Mesendoderm (in vitro differentiated cells): Measurements from ENCODE around the gene KIF16B. TPM values are rescaled to one million over a fixed set of nuclear protein-coding genes. Genes with fewer than 3 reads are reported as not detected.
A peak's percentile ranks its signal among the peaks of the same experiment; 100 is the strongest.

Source experiments
- DNase-seq: peaks from one replicate; pipeline ENCODE4 v3.0.0; 2013
- H2AK5ac ChIP-seq: 2 replicates; pipeline ENCODE4 v1.6.1; 2013; ENCODE audit warnings: low read length, inconsistent platforms
- H2BK120ac ChIP-seq: 2 replicates; pipeline ENCODE4 v1.6.1; 2013; ENCODE audit warnings: low read depth, mild to moderate bottlenecking, low read length, moderate library complexity, mixed read lengths
- H2BK15ac ChIP-seq: replicated peaks from 2 replicates; pipeline ENCODE4 v1.6.1; 2013; ENCODE audit warnings: low read depth, mild to moderate bottlenecking, moderate library complexity
- H2BK5ac ChIP-seq: 2 replicates; pipeline ENCODE4 v1.6.1; 2013; ENCODE audit warnings: low read length, inconsistent platforms
- H3K18ac ChIP-seq: 2 replicates; pipeline ENCODE4 v1.6.1; 2013; ENCODE audit warnings: mild to moderate bottlenecking, low read length, mixed read lengths
- H3K23ac ChIP-seq: one replicate; pipeline ENCODE4 v1.6.1; 2013; ENCODE audit warnings: low read length
- H3K27ac ChIP-seq: 2 replicates; pipeline ENCODE4 v1.5.1; 2013; ENCODE audit warnings: low read depth, mild to moderate bottlenecking, inconsistent platforms, low read length, moderate library complexity
- H3K27me3 ChIP-seq: 2 replicates; pipeline ENCODE4 v1.6.1; 2013; ENCODE audit warnings: low read length, control low read depth, mild to moderate bottlenecking, inconsistent platforms; ENCODE audit not compliant: insufficient read depth, poor library complexity
- H3K36me3 ChIP-seq: 2 replicates; pipeline ENCODE4 v1.6.1; 2013; ENCODE audit warnings: low read length, inconsistent platforms; ENCODE audit not compliant: control insufficient read depth, insufficient read depth
- H3K4ac ChIP-seq: one replicate; pipeline ENCODE4 v1.6.1; 2013; ENCODE audit warnings: low read depth, mild to moderate bottlenecking, low read length, moderate library complexity
- H3K4me1 ChIP-seq: 2 replicates; pipeline ENCODE4 v1.6.1; 2013; ENCODE audit warnings: low read depth, low read length, inconsistent platforms; ENCODE audit not compliant: control insufficient read depth
- H3K4me2 ChIP-seq: 2 replicates; pipeline ENCODE4 v1.6.1; 2013; ENCODE audit warnings: low read length
- H3K4me3 ChIP-seq: 2 replicates; pipeline ENCODE4 v1.5.1; 2013; ENCODE audit warnings: mild to moderate bottlenecking, low read length
- H3K56ac ChIP-seq: one replicate; pipeline ENCODE4 v1.6.1; 2013; ENCODE audit warnings: low read length
- H3K79me1 ChIP-seq: 2 replicates; pipeline ENCODE4 v1.6.1; 2013; ENCODE audit warnings: low read length, inconsistent platforms
- H3K79me2 ChIP-seq: 2 replicates; pipeline ENCODE4 v1.6.1; 2013; ENCODE audit warnings: mild to moderate bottlenecking, low read length; ENCODE audit not compliant: control insufficient read depth, insufficient read depth
- H3K9ac ChIP-seq: 2 replicates; pipeline ENCODE4 v1.6.1; 2013; ENCODE audit warnings: low read length, inconsistent platforms
- H4K5ac ChIP-seq: one replicate; pipeline ENCODE4 v1.6.1; 2013; ENCODE audit warnings: low read length
- H4K8ac ChIP-seq: one replicate; pipeline ENCODE4 v1.6.1; 2013; ENCODE audit warnings: low read depth, mild to moderate bottlenecking, control low read depth, low read length, moderate library complexity
- WGBS: extraction: QIAGEN DNeasy Blood & Tissue Kit; methylation state at CpG from one replicate; pipeline ENCODE4 v1.1.7; 2013; ENCODE audit warnings: low lambda C conversion rate, missing lambda C conversion rate; ENCODE audit not compliant: insufficient coverage; ENCODE audit errors: extremely low coverage; 5-methylcytosine and 5-hydroxymethylcytosine counted together
- polyA plus RNA-seq, 2 experiments: library from polyadenylated mRNA; stranded (reverse); fragments of 200-250 nt; gene quantifications; one replicate each; pipeline ENCODE4 v1.2.3, GENCODE V29; 2013

Gene KIF16B, protein sequence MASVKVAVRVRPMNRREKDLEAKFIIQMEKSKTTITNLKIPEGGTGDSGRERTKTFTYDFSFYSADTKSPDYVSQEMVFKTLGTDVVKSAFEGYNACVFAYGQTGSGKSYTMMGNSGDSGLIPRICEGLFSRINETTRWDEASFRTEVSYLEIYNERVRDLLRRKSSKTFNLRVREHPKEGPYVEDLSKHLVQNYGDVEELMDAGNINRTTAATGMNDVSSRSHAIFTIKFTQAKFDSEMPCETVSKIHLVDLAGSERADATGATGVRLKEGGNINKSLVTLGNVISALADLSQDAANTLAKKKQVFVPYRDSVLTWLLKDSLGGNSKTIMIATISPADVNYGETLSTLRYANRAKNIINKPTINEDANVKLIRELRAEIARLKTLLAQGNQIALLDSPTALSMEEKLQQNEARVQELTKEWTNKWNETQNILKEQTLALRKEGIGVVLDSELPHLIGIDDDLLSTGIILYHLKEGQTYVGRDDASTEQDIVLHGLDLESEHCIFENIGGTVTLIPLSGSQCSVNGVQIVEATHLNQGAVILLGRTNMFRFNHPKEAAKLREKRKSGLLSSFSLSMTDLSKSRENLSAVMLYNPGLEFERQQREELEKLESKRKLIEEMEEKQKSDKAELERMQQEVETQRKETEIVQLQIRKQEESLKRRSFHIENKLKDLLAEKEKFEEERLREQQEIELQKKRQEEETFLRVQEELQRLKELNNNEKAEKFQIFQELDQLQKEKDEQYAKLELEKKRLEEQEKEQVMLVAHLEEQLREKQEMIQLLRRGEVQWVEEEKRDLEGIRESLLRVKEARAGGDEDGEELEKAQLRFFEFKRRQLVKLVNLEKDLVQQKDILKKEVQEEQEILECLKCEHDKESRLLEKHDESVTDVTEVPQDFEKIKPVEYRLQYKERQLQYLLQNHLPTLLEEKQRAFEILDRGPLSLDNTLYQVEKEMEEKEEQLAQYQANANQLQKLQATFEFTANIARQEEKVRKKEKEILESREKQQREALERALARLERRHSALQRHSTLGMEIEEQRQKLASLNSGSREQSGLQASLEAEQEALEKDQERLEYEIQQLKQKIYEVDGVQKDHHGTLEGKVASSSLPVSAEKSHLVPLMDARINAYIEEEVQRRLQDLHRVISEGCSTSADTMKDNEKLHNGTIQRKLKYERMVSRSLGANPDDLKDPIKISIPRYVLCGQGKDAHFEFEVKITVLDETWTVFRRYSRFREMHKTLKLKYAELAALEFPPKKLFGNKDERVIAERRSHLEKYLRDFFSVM (N-terminal part only)
- 5.0 TPM for polyA plus RNA-seq (2013, experiment 1 of 2)
- 5.5 TPM for polyA plus RNA-seq (2013, experiment 2 of 2)

DNA sequence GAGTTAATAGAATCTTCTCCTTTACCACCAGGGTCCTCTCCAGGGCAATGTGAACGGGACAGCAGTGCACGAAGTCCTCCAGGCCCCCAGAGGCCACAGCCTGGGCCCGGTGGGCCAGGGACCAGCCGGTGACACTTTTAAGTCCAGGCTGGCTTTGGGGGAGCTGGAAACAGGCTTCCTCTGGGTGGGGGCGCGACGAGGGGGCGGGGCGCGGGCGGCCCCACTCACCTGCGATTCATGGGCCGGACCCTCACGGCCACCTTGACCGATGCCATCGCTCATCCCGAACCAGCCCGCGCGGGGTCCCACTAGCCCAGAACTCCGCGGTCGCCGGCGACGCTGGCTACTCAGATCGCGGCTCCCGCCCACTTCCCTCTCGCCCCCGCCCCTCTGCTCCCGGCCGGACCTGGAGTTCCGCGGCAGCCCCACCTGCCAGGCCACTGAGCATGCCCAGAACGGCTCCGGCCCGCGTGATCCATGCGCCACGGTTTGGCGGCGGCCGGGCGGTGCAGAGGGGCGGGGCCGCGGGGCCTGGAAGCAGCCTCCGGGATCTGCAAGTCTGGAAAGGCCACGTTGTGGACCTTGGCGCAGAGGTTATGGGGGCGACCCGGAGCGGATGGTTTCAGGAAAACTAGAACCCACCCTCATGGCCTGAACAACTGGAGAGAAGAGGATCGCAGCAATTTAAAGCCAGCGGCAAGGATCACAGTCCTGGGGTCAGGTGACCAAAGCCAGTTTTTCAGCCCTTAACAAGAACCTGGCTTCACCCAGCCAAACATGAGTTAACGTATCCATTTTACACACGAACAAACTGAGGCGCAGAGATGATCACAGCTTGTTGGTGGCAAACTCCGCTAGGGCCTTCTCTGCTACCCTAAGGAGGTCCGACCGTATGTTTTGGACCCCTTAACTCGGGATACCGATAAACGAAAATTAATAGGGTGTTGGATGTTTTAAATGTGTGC, at the start of gene KIF16B:
Gene KIF16B, minus strand, starts transcription at position 448 of the 965 bp plus-strand sequence. Its CDS starts 173 bp downstream, at position 275.
- Histone ChIP-seq H2BK5ac (peak within 1 kb of the TSS; percentile 17), H3K79me2 (peaks cover 3% of the 10 kb centered on the region), H3K4me3 (peak within 1 kb of the TSS; percentile 55), H4K8ac (no peak within 1 kb of the TSS), H2BK15ac (no peak within 1 kb of the TSS), H2AK5ac (no peak within 1 kb of the TSS), H4K5ac (peak within 1 kb of the TSS; percentile 90), H3K18ac (peak within 1 kb of the TSS; percentile 81), H3K56ac (peak within 1 kb of the TSS; percentile 83), H3K27ac (no peak within 1 kb of the TSS), H3K4me2 (peak within 1 kb of the TSS; percentile 76), H3K36me3 (no peaks in the 10 kb centered on the region), H3K4ac (peak within 1 kb of the TSS; percentile 78), H3K79me1 (peaks cover 9% of the 10 kb centered on the region), H3K4me1 (no peaks in the 10 kb centered on the region), H3K9ac (peak within 1 kb of the TSS; percentile 77), H3K27me3 (no peaks in the 10 kb centered on the region), H2BK120ac (no peak within 1 kb of the TSS), H3K23ac (peak within 1 kb of the TSS; percentile 57)
- peak; percentile 96 for DNase-seq
- WGBS: 100% methylated on average over 2 of the region's 65 CpGs

DNA sequence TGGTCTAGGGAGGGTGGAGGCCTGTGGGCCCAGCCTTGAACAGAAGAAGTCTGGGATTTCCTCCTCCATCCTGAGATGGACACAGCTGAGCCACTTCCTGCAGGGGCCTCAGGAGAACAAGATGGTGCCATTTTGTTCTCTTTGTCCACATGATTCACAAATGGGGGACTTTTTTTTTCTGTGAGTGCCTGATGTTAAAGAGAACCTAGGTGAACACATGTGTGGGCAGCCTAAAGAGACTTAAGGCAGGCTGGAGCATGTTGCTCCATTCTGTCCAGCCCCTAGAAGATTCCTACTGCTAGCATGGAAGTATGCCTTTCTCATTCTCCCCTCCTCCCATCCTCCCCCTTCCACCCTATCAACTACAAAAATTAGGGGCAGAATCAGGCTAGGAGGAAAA, 49.3 kb upstream of the KIF16B start:
- H2AK5ac ChIP-seq: no peak overlapping the region
- no peak overlapping the region for H3K9ac ChIP-seq
- H3K4ac ChIP-seq: no peak overlapping the region
- H3K4me3 ChIP-seq: no peak overlapping the region
- no peak overlapping the region for H4K5ac ChIP-seq
- H3K56ac ChIP-seq: no peak overlapping the region
- no peak for DNase-seq
- no peak overlapping the region for H3K23ac ChIP-seq
- no peak overlapping the region for H3K27ac ChIP-seq
- H2BK120ac ChIP-seq: peak overlapping the region; percentile 56
- no peaks in the 10 kb centered on the region for H3K79me2 ChIP-seq
- no peaks in the 10 kb centered on the region for H3K4me1 ChIP-seq
- H2BK5ac ChIP-seq: no peak overlapping the region
- no peak overlapping the region for H4K8ac ChIP-seq
- H2BK15ac ChIP-seq: no peak overlapping the region
- H3K79me1 ChIP-seq: no peaks in the 10 kb centered on the region
- H3K27me3 ChIP-seq: no peaks in the 10 kb centered on the region
- no peak overlapping the region for H3K18ac ChIP-seq
- no peak overlapping the region for H3K4me2 ChIP-seq
- H3K36me3 ChIP-seq: no peaks in the 10 kb centered on the region

DNA sequence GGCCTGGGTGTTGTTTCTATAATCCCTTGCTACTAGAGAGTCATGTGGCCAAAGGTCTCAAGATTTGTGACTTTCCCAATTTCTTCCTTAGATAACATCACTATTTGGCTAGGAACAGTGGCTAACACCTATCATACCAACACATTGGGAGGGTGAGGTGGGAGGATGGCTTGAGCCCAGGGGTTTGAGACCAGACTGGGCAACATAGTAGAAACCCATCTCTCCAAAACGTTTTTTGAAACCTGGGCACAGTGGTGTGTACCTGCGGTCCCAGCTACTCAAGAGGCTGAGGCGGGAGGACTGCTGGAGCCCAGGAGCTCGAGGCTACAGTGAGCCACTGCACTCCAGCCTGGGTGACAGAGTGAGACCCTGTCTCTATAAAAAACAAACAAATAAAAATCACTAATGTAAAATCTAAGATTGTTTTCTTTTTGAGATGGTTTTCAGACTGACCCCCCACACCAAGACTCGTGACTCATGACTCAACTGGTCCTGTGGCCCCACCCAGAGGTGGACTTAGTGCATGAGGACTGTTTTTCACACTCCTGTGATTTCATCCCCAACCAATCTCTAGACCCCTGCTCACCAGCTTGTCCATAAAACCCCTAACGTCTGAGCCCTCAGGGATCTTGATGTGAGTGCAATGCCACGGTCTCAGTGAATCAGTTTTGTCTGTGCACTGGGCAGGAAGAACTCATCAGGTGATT, 48.3 kb upstream of the KIF16B start:
- no peak overlapping the region for H3K23ac ChIP-seq
- peak overlapping the region; percentile 54 for H3K27ac ChIP-seq
- H3K79me2 ChIP-seq: no peaks in the 10 kb centered on the region
- DNase-seq: peak; percentile 45
- WGBS: no CpG with 5 or more reads among the region's 7 CpGs
- no peak overlapping the region for H2BK5ac ChIP-seq
- no peaks in the 10 kb centered on the region for H3K27me3 ChIP-seq
- H3K18ac ChIP-seq: no peak overlapping the region
- H3K56ac ChIP-seq: no peak overlapping the region
- no peak overlapping the region for H4K5ac ChIP-seq
- no peak overlapping the region for H3K4me2 ChIP-seq
- H3K4ac ChIP-seq: no peak overlapping the region
- no peak overlapping the region for H2BK15ac ChIP-seq
- no peak overlapping the region for H2BK120ac ChIP-seq
- no peak overlapping the region for H2AK5ac ChIP-seq
- H3K79me1 ChIP-seq: no peaks in the 10 kb centered on the region
- no peaks in the 10 kb centered on the region for H3K4me1 ChIP-seq
- H3K36me3 ChIP-seq: no peaks in the 10 kb centered on the region
- H3K9ac ChIP-seq: no peak overlapping the region
- H4K8ac ChIP-seq: no peak overlapping the region
- H3K4me3 ChIP-seq: no peak overlapping the region

DNA sequence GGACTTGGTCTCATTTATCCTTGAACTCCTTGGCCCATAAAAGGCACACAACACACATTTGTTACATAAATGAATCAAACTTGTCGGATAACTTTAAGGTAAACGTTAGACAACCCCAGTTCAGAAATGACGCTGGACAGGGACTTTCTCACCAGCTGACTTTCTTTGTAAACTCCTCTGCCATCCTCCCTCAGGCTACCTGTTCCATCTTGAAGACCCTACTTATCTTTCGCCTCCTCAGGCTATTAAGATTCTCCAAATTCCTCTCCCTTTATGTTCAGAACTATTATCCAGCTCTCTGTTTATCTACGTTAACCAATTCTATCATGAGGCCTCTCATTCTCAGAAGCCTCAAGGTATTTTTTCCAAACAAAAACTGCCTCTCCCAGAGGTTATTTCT, 47.7 kb upstream of the KIF16B start:
- H2BK120ac ChIP-seq: no peak overlapping the region
- H3K27me3 ChIP-seq: no peaks in the 10 kb centered on the region
- H3K79me1 ChIP-seq: no peaks in the 10 kb centered on the region
- no peak overlapping the region for H3K4me3 ChIP-seq
- H3K56ac ChIP-seq: no peak overlapping the region
- H2BK5ac ChIP-seq: no peak overlapping the region
- H3K23ac ChIP-seq: no peak overlapping the region
- H2BK15ac ChIP-seq: no peak overlapping the region
- H3K18ac ChIP-seq: no peak overlapping the region
- no CpG with 5 or more reads among the region's 5 CpGs for WGBS
- no peaks in the 10 kb centered on the region for H3K79me2 ChIP-seq
- no peak overlapping the region for H4K5ac ChIP-seq
- H3K27ac ChIP-seq: no peak overlapping the region
- no peak overlapping the region for H3K4ac ChIP-seq
- H3K9ac ChIP-seq: no peak overlapping the region
- no peak overlapping the region for H3K4me2 ChIP-seq
- no peaks in the 10 kb centered on the region for H3K36me3 ChIP-seq
- H4K8ac ChIP-seq: no peak overlapping the region
- DNase-seq: peak; percentile 65
- no peaks in the 10 kb centered on the region for H3K4me1 ChIP-seq
- H2AK5ac ChIP-seq: no peak overlapping the region
